Germinal center (tissue), 1 donor: ENCODE results near the gene MAMSTR.

Experiments used
- DNase-seq: peaks from one replicate; pipeline ENCODE4 v3.0.0; 2012; ENCODE audit warnings: mixed read lengths, low spot score

Gene MAMSTR

GRCh38 chr19:48746110-48746509 lies 26.6 kb upstream of the MAMSTR start:
- no peak for DNase-seq

GRCh38 chr19:48745208-48745995 lies 25.9 kb upstream of the MAMSTR start:
- DNase-seq = peak; percentile 80

- no peak for DNase-seq
Measured at GRCh38 chr19:48742096-48742495, 22.6 kb upstream of the MAMSTR start.

GRCh38 chr19:48741129-48741999 lies 21.8 kb upstream of the MAMSTR start:
- peak; percentile 76 for DNase-seq

DNA sequence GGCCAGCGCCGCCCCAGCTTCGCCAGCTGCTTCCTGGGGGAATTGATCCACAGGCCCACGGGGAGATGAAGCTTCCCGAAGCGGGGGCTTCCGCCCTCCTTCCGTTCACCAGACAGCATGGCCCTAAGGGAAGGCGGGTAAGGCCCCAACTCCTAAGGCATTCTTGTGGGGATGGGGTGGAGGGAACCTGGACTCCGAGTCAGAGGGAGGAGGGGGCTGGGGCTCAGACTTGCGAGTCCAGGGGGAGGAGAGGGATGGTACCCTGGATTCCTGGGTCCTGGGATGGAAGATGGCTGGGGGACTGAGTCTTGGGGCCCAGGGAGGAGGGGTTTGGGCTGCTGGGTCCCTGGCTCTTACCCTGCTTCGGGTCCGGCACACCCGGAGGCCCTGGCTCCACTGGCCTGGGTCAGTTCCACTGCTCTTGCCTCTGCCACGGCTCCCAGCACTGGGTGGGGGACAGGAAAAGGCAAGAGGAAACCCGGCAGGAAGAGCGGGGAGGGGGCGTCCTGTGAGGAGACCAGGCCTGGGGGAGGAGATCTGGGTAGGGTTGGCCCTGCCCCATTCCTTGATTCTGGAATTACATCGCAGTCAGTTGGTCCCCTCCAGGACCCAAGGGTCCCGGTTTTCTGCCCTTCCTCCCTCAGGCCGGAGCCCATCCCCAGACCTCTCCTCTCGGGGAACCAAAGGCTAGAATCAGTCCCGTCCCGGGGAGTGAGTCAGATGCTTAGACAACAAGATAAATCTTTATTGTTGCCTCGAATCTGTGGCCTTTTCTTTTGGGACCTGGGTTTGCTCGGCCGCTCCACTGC lies 20.8 kb upstream of the MAMSTR start, which contains the start of gene RASIP1:
TSS of gene RASIP1 (minus strand) at position 447 of the 809 bp plus-strand sequence. CDS start at position 119, 328 bp downstream.
- no peak for DNase-seq

DNA sequence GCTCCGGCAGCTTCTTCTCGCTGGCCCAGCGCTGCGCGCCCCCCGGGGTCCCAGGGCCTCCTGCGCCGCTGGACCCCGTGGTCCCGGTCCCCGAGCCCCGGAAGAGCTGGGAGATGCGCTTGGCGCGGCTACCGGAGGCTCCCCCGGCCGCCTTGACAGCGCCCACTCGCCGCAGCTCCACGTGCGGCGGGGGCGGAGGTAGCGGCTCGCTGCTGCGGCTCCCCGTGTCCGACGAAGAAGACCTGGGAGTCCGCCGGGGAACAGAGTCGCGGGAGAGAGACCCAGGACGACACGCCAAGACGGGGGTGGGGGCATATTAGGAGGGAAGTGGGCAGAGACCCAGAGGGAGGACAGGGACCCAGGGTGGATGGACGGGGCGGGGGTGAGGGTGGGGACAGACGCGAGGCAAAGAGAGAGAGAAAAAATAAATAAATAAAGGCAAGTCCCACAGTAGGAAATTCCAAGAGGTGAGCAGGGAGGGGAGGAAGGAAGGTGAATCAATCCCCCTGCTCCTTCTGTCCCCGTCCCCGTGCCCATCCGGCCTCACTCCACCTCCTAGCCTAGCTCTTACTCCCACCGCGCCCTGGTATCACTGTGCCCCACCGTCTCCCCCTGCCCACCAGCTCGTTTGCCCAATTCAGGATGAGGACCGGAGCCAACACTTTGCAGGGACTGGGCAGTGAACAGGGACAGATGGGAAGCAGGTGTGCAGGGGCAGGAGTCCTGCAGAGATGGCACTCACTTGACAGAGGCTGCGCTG lies 20.1 kb upstream of the MAMSTR start:
- DNase-seq = no peak

GRCh38 chr19:48738557-48739403 lies 19.3 kb upstream of the MAMSTR start:
- DNase-seq = peak; percentile 99

- no peak for DNase-seq
Measured at GRCh38 chr19:48737360-48737998, 18.0 kb upstream of the MAMSTR start.

DNA sequence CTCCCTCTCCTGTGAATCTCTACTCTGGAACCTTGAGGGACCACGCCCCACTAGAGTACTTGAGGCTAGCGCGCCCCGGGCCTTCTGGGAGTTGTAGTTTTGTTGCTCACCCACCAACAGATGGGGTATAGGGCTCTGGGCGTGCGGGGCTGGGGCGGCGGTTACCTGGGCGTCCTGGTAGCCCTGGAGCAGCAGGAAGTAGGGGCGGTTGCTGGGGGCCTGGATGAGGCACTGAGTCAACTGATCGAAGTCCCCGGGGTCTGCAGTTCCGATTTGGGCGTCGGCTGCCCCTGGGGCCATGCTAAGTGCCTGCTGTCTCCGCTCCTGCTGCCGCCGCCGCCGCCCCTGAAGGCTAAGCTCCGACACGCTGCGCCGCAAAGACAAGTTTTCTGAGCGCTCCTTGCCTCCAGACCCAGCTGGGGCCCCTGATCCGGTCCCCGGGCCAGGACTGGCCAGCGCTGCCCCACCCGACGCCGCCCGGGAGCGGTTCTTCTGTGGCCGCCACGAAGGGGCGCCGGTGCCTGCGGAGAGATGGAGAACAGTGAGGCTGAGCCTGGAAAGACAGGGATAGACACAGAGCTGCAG lies 15.6 kb upstream of the MAMSTR start:
- no peak for DNase-seq

DNA sequence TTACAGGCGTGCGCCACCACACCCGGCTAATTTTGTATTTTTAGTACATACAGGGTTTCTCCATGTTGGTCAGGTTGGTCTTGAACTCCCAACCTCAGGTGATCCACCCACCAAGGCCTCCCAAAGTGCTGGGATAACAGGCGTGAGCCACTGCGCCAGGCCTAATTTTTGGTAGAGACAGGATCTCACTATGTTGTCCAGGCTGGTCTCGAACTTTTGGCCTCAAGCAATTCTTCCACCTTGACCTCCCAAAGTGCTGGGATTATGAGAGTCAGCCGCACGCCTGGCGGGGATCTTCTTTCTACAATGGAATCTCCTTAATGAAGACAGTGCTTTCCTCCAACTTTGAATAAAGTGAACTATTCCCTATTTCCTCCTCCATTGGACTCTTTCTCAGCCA lies 15.1 kb upstream of the MAMSTR start:
- DNase-seq = no peak

GRCh38 chr19:48731452-48731851 lies 11.9 kb upstream of the MAMSTR start:
- no peak for DNase-seq

GRCh38 chr19:48728911-48729664 lies 9.6 kb upstream of the MAMSTR start:
- no peak for DNase-seq

GRCh38 chr19:48726556-48726955 lies 7.0 kb upstream of the MAMSTR start:
- DNase-seq = peak; percentile 72

- DNase-seq = peak; percentile 82
Measured at GRCh38 chr19:48724796-48725753, 5.5 kb upstream of the MAMSTR start.

DNA sequence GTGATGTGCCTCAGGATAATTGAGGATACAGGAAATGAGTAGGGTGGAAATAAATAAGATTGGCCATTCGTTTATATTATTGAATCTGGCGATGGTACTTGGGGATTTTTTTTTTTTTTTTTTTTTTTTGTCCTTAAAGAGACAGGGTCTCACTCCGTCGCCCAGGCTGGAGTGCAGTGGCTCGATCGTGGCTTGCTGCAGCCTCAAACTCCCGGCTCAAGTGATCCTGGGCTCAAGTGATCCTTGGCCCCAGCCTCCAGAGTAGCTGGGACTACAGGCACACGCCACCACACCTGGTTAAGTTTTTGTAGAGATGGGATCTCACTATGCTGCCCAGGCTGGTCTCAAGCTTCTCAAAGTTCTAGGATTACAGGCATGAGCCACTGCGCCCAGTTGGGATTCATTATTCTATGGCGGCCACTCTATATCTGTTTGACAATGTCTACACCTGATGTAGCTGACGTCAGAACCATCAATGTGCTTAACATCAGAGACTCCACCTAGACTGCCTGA lies 2.7 kb upstream of the MAMSTR start:
- DNase-seq = no peak

- peak; percentile 96 for DNase-seq
Measured at GRCh38 chr19:48720613-48721296, 1.2 kb upstream of the MAMSTR start.

DNA sequence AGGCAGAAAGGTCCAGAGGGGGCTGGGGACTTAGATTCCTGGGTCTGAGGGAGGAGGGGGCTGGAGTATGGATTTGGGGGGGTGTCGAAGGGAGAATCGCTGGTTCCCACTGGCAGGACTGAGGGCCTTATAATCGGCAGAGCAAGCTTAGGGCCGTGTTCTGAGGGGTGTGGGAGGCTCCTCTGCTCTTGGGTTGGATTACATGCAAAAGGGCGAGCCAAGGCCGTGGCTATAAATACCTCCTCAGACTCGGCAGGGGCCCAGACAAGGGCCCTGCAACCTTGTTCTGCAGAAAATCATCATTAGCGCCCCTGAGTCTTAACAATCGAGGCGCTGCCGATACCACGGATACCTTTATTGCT lies 707 bp upstream of the MAMSTR start:
- DNase-seq = no peak
